Renal cortex interstitium (tissue), 11 donors: ENCODE measurements around the gene EEF1A2. TPM values are rescaled to one million over a fixed set of nuclear protein-coding genes. Genes with fewer than 3 reads are reported as not detected.
A peak's percentile ranks its signal among the peaks of the same experiment; 100 is the strongest.

Experiments
- DNase-seq, 11 donors: peaks; one replicate each; pipeline ENCODE4 v3.0.0-alpha.2; 2013; ENCODE audit warnings: low read depth in 9 of 11, low spot score in 4 of 11; ENCODE audit errors: extremely low read depth in 1 of 11
- polyA plus RNA-seq, 3 donors: library from polyadenylated mRNA; unstranded; fragments of 120-200 nt; gene quantifications; one replicate each; pipeline ENCODE4 v1.2.1, GENCODE V29; 2013; ENCODE audit not compliant: insufficient read length in 3 of 3

The EEF1A2 gene
- polyA plus RNA-seq, 3 donors, result 1.1 to 2.3 (median 1.9) TPM

- DNase-seq, result no peak
These were observed 32.5 kb downstream of the EEF1A2 start for GRCh38 chr20:63466250-63466825.

GRCh38 chr20:63465380-63466249, 33.3 kb downstream of the EEF1A2 start:
- DNase-seq, result no peak

GRCh38 chr20:63464289-63464635, 34.6 kb downstream of the EEF1A2 start:
- DNase-seq, result no peak

DNA sequence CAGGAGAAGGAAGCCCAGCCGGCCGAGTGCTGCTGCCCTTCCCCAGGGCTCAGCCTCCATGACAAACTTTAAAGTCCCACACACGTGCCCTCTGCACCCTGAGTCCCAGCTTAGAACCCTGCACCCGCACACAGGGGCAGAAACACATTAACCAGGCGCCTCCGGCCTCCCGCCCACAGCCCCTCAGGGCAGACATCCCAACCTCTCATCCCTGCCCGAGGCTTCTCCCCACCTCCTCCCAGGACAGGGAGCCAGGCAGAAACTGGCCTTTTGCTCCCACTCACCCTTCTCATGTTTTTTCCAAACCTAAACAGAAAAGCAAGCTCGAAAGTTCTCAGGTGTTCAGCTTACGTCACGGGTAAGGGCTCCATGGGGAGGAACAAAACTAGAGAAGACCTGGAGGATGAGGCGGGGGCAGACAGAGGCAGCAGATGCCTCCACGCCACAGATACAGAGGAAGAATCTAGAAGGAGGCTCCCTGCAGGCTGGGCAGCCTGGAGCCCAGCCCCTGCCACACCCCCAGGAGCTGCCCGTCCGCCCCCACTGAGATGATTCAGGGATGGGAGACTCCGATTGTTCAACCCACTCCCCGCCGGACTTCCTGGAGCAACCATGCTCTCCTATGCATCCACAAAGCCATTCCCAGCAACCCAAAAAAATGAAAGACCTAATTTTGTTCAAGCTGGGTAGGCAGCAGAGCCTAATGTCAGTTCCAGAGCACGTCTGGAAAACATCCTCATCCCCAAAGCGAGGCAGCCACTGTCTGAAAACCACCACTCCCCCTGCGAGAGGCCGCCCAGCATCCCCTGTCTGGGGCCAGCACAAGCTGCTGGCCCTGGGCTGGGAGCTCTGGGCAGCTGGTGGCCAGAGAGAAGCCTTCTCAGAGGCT, 35.2 kb downstream of the EEF1A2 start:
- no peak for DNase-seq

DNA sequence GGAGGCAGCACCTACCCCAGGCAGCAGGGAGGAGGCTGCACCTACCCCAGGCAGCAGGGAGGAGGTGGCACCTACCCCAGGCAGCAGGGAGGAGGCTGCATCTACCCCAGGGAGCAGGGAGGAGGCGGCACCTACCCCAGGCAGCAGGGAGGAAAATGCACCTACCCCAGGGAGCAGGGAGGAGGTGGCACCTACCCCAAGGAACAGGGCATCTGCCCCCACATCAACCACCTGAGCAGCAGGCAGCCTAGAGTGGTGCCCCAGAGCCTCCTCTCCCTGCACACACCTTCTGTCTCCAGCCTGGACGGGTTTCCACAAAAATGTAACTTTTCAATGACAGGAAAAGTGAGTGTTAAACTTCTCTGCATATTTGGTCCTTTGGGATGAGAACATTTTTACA, 36.6 kb downstream of the EEF1A2 start:
- DNase-seq, result no peak

- no peak for DNase-seq
These were observed 37.6 kb downstream of the EEF1A2 start for GRCh38 chr20:63461104-63461763.

DNA sequence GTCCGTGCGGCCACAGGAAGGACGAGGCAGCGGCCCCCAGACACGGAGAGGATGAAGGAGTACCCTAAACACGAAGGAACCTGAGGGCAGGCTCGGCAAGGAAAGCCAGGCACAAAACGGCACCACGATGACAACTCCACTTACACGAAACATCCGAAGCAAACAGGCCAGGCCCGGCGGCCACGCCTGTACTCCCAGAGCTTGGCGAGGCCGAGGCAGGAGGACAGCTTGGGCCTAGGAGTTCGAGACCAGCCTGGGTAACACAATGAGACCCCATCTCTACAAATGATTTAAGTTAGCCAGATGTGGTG, 39.9 kb downstream of the EEF1A2 start:
- no peak for DNase-seq

DNA sequence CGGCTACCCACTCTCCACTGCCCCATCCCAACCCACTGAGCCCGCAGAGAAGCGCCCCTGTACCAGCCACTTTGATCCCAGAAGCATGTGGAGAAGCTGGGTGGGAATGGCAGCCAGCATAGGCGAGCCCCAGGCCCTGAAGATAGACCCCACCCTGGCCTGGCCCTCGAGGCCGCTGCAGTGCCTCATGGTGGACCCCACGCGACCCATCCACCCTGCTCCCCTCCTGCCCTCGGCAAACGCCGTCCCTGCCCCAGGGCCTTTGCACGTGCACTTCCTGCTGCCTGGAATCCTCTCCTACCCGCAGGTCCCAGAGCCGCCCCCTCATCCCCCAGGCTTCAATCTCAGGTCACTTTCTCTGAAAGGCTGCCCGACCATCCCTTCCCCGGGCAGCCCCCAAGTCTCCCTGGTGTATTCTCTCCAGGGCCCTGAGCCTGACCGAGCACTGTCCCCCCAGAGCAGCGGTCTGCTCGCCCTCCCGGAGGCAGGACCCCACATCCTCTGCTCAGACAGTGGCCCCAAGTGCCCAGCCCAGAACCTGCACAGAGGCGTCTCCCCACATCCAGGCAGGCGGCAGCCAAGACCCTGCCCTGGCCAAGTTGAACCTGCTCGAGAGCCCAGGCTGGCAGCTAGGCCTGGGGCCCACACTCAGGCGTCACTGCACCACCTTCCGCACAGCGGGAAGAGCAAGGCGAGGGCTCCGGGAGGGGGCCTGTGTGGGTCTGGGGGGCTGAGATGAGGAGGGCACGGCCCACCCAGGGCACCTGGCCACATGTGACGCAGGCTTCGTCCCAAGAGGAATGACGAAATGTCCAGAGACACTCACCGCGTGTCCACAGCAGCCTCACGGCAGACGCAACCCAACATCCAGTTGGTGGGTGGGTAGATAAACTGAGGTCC, 40.5 kb downstream of the EEF1A2 start:
- no peak for DNase-seq

GRCh38 chr20:63457737-63458136, 41.1 kb downstream of the EEF1A2 start:
- no peak for DNase-seq

DNA sequence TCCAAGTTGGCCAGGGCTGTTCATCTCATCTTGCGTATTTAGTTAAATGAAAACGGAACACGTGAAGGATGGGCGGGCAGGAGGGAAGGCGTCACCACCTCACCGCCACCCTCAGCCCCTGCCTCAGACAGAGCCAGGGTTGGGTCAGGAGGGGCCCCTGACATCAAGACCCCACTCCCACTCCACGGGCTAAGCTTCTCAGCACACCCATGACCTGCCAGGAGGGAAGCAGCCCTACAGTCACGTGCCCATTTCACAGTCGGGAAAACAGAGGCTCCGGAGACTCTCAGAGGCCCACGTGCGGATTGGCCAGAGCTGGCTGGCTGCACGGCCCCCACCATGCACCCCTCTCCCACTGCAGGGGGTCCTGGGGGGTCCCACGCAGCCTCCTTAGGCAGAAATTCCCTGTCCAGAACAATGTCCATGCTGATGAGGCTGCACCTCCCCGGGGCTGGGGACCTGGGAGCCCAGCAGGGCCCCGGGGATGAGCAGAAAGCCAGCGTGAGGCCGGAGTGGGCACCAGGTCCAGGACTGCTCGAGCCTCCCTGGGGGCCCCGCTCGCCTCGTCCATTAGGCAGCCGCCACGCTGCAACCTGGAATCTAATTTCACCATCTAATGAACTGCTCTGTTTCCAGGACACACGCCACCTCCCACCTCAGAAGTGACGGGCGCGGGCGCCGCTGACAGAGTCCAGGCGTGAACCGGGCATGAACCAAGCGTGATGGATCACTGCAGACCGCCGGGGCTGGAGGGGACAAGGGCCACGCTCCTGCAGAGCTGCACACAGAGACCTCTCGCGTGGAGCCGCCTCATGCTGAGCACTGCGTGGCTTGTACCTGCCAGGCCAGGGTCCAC, 42.2 kb downstream of the EEF1A2 start:
- DNase-seq, result peak in 4 of 11 donors; percentile 31 to 56 (median 43)

- DNase-seq, result no peak
These were observed 43.4 kb downstream of the EEF1A2 start for GRCh38 chr20:63455568-63455859.

DNA sequence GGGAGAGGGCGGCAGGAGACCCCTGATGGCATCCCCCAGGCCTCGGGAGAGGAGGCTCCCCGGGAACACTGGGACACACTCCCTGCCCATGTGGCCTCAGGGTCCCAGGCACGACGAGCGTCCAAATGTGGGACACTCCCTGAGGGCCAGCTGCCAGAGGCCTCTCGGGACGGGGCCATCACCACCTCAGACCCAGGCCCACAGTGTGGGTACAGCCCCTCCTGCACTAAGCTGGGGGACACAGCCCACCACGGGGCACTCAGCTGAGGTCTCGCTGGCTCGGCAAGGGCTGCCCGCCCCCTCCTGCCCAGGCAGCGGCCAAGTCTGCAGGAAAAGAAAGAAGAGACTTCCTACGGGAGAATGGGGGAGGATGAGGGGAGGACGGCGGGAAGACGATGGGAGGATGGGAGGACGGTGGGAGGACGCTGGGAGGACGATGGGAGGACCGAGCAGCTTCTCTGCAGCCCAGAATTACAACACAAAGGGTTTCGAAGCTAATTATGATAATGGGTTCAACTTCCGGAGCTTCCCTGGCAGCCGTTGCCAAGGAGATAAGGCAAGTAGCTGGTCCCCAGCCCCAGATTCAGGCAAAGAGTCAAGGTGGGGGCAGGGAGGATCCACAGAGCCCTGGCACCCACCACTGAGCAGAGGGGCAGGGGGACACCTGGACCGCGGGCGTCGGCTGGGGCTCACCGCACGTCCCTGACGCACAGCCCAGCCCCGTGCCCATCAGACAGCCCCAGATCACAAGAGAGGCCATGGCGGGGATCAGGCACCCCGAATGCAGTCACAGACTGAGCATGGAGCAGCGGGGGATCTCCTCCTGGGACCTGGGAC, 43.9 kb downstream of the EEF1A2 start:
- no peak for DNase-seq

DNA sequence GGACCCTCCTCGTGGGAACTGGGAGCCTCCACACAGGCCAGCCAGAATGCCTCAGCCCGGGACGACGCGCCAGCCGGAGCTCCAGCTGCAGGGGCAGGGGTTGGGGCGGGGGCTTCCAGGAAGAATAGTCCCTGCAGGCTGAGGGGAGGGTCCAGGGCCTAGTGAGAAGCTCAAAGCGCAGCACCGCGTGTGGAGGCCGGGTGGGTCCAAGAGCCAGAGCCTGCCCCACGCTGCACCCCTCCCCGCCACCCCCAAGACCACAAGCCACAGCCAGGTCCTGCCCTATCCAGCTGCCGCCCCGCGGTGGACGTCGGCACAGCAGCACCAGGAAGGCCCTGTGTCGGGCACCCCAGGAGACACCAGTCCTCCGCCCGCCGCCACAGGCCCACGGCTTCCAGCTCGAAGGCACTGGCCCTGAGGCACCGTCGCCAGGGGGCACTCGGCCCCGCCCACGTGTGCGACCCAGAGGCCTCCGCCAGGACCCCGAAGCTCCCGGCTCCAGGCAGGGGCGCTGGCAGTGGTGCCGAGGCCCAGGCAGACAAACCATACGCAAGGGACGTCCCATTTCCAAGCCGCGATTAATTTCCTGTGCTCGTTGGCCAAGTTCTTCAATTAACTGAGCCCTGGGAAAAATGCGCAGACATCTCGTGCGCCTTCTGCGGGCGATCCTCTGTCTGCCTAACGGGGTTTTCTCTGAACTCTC, 45.9 kb downstream of the EEF1A2 start:
- no peak for DNase-seq

- DNase-seq, result no peak
These were observed 46.5 kb downstream of the EEF1A2 start for GRCh38 chr20:63452341-63452740.

GRCh38 chr20:63451821-63452220, 47.1 kb downstream of the EEF1A2 start:
- DNase-seq, result no peak
